ENCODE results near the gene KCNH2. TPM values are rescaled to one million over a fixed set of nuclear protein-coding genes. Genes with fewer than 3 reads are reported as not detected.

KCNH2 gene
- total and polyA plus RNA-seq, 2 of the 8 experiments (the other 6 are each of a cell fraction or from before 2014, with no cell fraction given), result 8.0 to 15.0 TPM

DNA sequence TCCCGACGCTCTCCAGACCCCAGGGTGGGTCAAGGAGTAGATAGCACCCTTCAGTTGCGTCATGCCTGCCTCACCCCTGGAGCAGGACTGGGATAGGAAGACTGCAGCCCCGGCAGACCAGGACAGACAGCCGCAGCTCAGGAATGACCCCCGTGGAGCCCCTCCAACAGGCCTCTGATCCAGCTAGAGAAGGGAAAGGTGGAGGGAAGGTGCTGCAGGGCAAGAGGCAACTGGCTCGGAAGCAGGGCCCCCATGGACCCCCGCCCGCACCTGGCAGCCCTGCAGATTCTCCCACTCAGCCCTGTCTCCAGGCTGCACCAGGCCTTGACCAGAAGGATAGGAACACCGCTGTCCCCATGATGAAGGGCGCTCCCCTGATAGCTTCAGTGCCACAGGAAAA lies 7.7 kb downstream of the KCNH2 start:
- CTCF ChIA-PET (ENCODE audit: partially characterized antibody), result interaction anchor here (0.7 to 27.0 kb wide), 13 partner anchors 4 to 122 kb away, joined by 3 to 797 read pairs (median 4); partner anchors contain the start of genes KCNH2 and NOS3
- no peaks in the 10 kb centered on the region for H3K36me3 ChIP-seq (ENCODE audit: control insufficient read depth in 2 of 4, insufficient read depth in 4 of 4, low read length in 3 of 4)

More for the DNA sequence above, 7.7 kb downstream of the KCNH2 start:
- TF ChIP-seq RBBP5 (IDR thresholded peaks at IDR 0.05; ENCODE audit: borderline replicate concordance, low read depth, low read length), result no peak
- no peak for TF ChIP-seq POLR2AphosphoS5 (IDR thresholded peaks at IDR 0.05; ENCODE audit: low read depth, low read length)
- 0 out of 2 replicates have a peak, but pooled peaks have one; percentile 7 for TF ChIP-seq CEBPB (IDR thresholded peaks at IDR 0.05; ENCODE audit: low read depth, low read length)
- Histone ChIP-seq H4K5ac (ENCODE audit: insufficient read length, low read depth, low read length) (no peak overlapping the region), H2AFZ (ENCODE audit: low read length) (no peak overlapping the region), H2BK20ac (ENCODE audit: low read length) (no peak overlapping the region), H2BK120ac (replicated peaks; ENCODE audit: low read depth, low read length) (no peak overlapping the region), H3K79me2 (ENCODE audit: control insufficient read depth in 1 of 2, insufficient read depth in 2 of 2, low read length in 2 of 2) (no peaks in the 10 kb centered on the region), H3K27ac (ENCODE audit: low read depth, low read length) (no peak overlapping the region), H2BK12ac (ENCODE audit: low read depth, low read length) (0 out of 2 replicates have a peak overlapping the region, but pooled peaks have one; percentile 9), H3K56ac (replicated peaks; ENCODE audit: insufficient read length, low read depth, low read length) (no peak overlapping the region), H3K9me3 (ENCODE audit: insufficient read depth in 2 of 2, low read depth in 1 of 2, low read length in 1 of 2) (no peaks in the 10 kb centered on the region), H2BK15ac (ENCODE audit: low read length) (peak overlapping the region; percentile 31; the same call in 1 of the 2 replicates), H3K18ac (ENCODE audit: extremely low read depth, low read length) (no peak overlapping the region; the same call in 1 of the 2 replicates), H2AK5ac (ENCODE audit: low read depth, low read length) (no peak overlapping the region), H4K91ac (replicated peaks; ENCODE audit: insufficient read length, low read length) (no peak overlapping the region), H3K9ac (replicated peaks in 1 of 4; ENCODE audit: extremely low read depth in 1 of 4, low read depth in 3 of 4, low read length in 3 of 4) (no peak overlapping the region), H2BK5ac (ENCODE audit: low read depth, low read length) (no peak overlapping the region), H3K23me2 (ENCODE audit: low read depth, low read length) (peaks cover 11% of the 10 kb centered on the region), H3K23ac (ENCODE audit: insufficient read length) (no peak overlapping the region), H3K27me3 (replicated peaks in 1 of 4; ENCODE audit: control insufficient read depth in 3 of 4, extremely low read depth in 1 of 4, insufficient read depth in 3 of 4, low read length in 3 of 4) (peaks cover 0 to 3% (median 2%) of the 10 kb centered on the region in 4 experiments; a peak in 5 of 7 replicates), H3K14ac (ENCODE audit: insufficient read length) (no peak overlapping the region), H3K79me1 (ENCODE audit: low read depth, low read length) (no peaks in the 10 kb centered on the region), H4K20me1 (replicated peaks in 1 of 2; ENCODE audit: control insufficient read depth in 1 of 2, insufficient read depth in 2 of 2, low read length in 2 of 2) (peaks cover 0 to 1% of the 10 kb centered on the region in 2 experiments), H3K4ac (replicated peaks; ENCODE audit: insufficient read length, low read depth, low read length) (no peak overlapping the region), H3K4me3 (ENCODE audit: extremely low read depth in 1 of 4, insufficient read depth in 2 of 4, low read depth in 3 of 4, low read length in 4 of 4) (no peak overlapping the region), H4K8ac (ENCODE audit: extremely low read depth, insufficient read depth, low read length) (no peak overlapping the region), H3K4me2 (ENCODE audit: insufficient read depth in 1 of 2, low read depth in 2 of 2, low read length in 2 of 2) (no peak overlapping the region), H3K4me1 (replicated peaks in 1 of 4; ENCODE audit: control insufficient read depth in 3 of 4, insufficient read depth in 4 of 4, low read length in 3 of 4) (peaks cover 2 to 36% (median 23%) of the 10 kb centered on the region in 4 experiments)
- POLR2A ChIA-PET (ENCODE audit: partially characterized antibody), result interaction anchor here (1.4 to 2.4 kb wide), 3 partner anchors 9 to 40 kb away, joined by 3 to 13 read pairs (median 5); no protein-coding TSS in a partner anchor
- FAIRE-seq (no peak), DNase-seq (ENCODE audit: low read depth in 1 of 2, low spot score in 2 of 2) (no peak)
- 92% methylated on average over 11 of the region's 11 CpGs; no CpG with 5 or more reads in 1 of the 2 experiments for WGBS, 2 experiments (ENCODE audit: extremely low coverage in 1 of 2, insufficient coverage in 1 of 2, insufficient read length in 1 of 2, insufficient replicate concordance in 2 of 2, low coverage in 1 of 2, low lambda C conversion rate in 2 of 2, missing lambda C conversion rate in 1 of 2)

Data from H1 (cell line).